Duodenal mucosa (tissue), 2 donors: ENCODE results near the gene ATG9A.
"Not testable (repeated sequence)": the region's sequence is repeated elsewhere in the genome, so short reads cannot be mapped to it uniquely, and the experiment has no call there.

Experiments
- H3K27ac ChIP-seq: one replicate; pipeline ENCODE4 v1.7.0; 2013; ENCODE audit warnings: low read depth, low read length
- H3K27me3 ChIP-seq, 2 donors: one replicate each; pipeline ENCODE4 v1.7.0; 2013; ENCODE audit warnings: low read length in 2 of 2, control low read depth in 1 of 2; ENCODE audit not compliant: insufficient read depth in 2 of 2, control insufficient read depth in 1 of 2
- H3K36me3 ChIP-seq, 2 donors: one replicate each; pipeline ENCODE4 v1.7.0; 2013; ENCODE audit warnings: low read length in 2 of 2, control low read depth in 1 of 2; ENCODE audit not compliant: insufficient read depth in 2 of 2, control insufficient read depth in 1 of 2
- H3K4me1 ChIP-seq, 2 donors: one replicate each; pipeline ENCODE4 v1.7.0; 2013; ENCODE audit warnings: low read length in 2 of 2, control low read depth in 1 of 2; ENCODE audit not compliant: insufficient read depth in 2 of 2, control insufficient read depth in 1 of 2
- H3K4me3 ChIP-seq, 2 donors: one replicate each; pipeline ENCODE4 v1.7.0; 2013; ENCODE audit warnings: low read length in 2 of 2, low read depth in 1 of 2
- H3K9ac ChIP-seq, 2 donors: one replicate each; pipeline ENCODE4 v1.7.0; 2013; ENCODE audit warnings: low read length in 2 of 2, low read depth in 1 of 2
- H3K9me3 ChIP-seq, 2 donors: one replicate each; pipeline ENCODE4 v1.7.0; 2013; ENCODE audit warnings: low read length in 2 of 2, control low read depth in 1 of 2; ENCODE audit not compliant: control insufficient read depth in 1 of 2

ATG9A gene

GRCh38 chr2:219269362-219270054, 40.1 kb upstream of the ATG9A start:
- Histone ChIP-seq H3K4me3 (no peak overlapping the region), H3K27ac (no peak overlapping the region), H3K4me1 (peaks cover 12 to 14% of the 10 kb centered on the region in 2 donors), H3K36me3 (no peaks in the 10 kb centered on the region), H3K27me3 (no peaks in the 10 kb centered on the region), H3K9ac (no peak overlapping the region), H3K9me3 (no peaks in the 10 kb centered on the region)

- no peaks in the 10 kb centered on the region for H3K36me3 ChIP-seq
- H3K27ac ChIP-seq = no peak overlapping the region
- H3K4me1 ChIP-seq = peaks cover 12 to 14% of the 10 kb centered on the region in 2 donors
- H3K4me3 ChIP-seq = no peak overlapping the region
- no peaks in the 10 kb centered on the region for H3K27me3 ChIP-seq
- H3K9ac ChIP-seq = no peak overlapping the region
- no peaks in the 10 kb centered on the region for H3K9me3 ChIP-seq
Observed at GRCh38 chr2:219268294-219268693, 38.9 kb upstream of the ATG9A start.

GRCh38 chr2:219266886-219267285, 37.5 kb upstream of the ATG9A start:
- peaks cover 12 to 14% of the 10 kb centered on the region in 2 donors for H3K4me1 ChIP-seq
- no peak overlapping the region for H3K4me3 ChIP-seq
- no peak overlapping the region for H3K27ac ChIP-seq
- H3K9ac ChIP-seq = no peak overlapping the region
- H3K9me3 ChIP-seq = no peaks in the 10 kb centered on the region
- H3K27me3 ChIP-seq = no peaks in the 10 kb centered on the region
- no peaks in the 10 kb centered on the region for H3K36me3 ChIP-seq

GRCh38 chr2:219266232-219266631, 36.8 kb upstream of the ATG9A start:
- peaks cover 12 to 14% of the 10 kb centered on the region in 2 donors for H3K4me1 ChIP-seq
- no peaks in the 10 kb centered on the region for H3K36me3 ChIP-seq
- H3K9ac ChIP-seq = no peak overlapping the region
- no peaks in the 10 kb centered on the region for H3K27me3 ChIP-seq
- no peak overlapping the region for H3K4me3 ChIP-seq
- no peak overlapping the region for H3K27ac ChIP-seq
- H3K9me3 ChIP-seq = no peaks in the 10 kb centered on the region

- Histone ChIP-seq H3K4me1 (no peaks in the 10 kb centered on the region), H3K36me3 (no peaks in the 10 kb centered on the region), H3K9me3 (no peaks in the 10 kb centered on the region), H3K27ac (no peak overlapping the region), H3K27me3 (no peaks in the 10 kb centered on the region), H3K4me3 (no peak overlapping the region), H3K9ac (no peak overlapping the region)
Observed at GRCh38 chr2:219261024-219261855, 31.8 kb upstream of the ATG9A start.

- H3K36me3 ChIP-seq, H3K4me3 ChIP-seq, H3K9ac ChIP-seq, H3K27ac ChIP-seq, H3K4me1 ChIP-seq, H3K27me3 ChIP-seq, H3K9me3 ChIP-seq: not testable (repeated sequence)
Observed at GRCh38 chr2:219258942-219259341, 29.5 kb upstream of the ATG9A start.

GRCh38 chr2:219254590-219255201, 25.3 kb upstream of the ATG9A start:
- peak overlapping the region; percentile 67 for H3K27ac ChIP-seq

GRCh38 chr2:219253753-219254589, 24.5 kb upstream of the ATG9A start, which contains the start of gene TUBA4A:
Gene TUBA4A (minus strand): TSS chr2:219253918. CDS start chr2:219253858, 60 bp downstream.
- Histone ChIP-seq H3K4me3 (peak within 1 kb of the TSS; percentile 82 to 87), H3K4me1 (peaks cover 38 to 48% of the 10 kb centered on the region in 2 donors), H3K9me3 (no peaks in the 10 kb centered on the region), H3K27me3 (peaks cover 0 to 3% of the 10 kb centered on the region in 2 donors), H3K27ac (peak within 1 kb of the TSS; percentile 70), H3K9ac (peak within 1 kb of the TSS; percentile 74 to 89), H3K36me3 (peaks cover 7 to 15% of the 10 kb centered on the region in 2 donors)

More at GRCh38 chr2:219254590-219255201, 25.3 kb upstream of the ATG9A start:
- H3K36me3 ChIP-seq = peaks cover 7 to 15% of the 10 kb centered on the region in 2 donors
- H3K27me3 ChIP-seq = peaks cover 0 to 3% of the 10 kb centered on the region in 2 donors
- H3K9ac ChIP-seq = peak overlapping the region; percentile 74 to 89
- H3K9me3 ChIP-seq = no peaks in the 10 kb centered on the region
- H3K4me1 ChIP-seq = peaks cover 31 to 41% of the 10 kb centered on the region in 2 donors
- peak overlapping the region; percentile 82 to 87 for H3K4me3 ChIP-seq

GRCh38 chr2:219252900-219253752, 23.7 kb upstream of the ATG9A start, which contains the start of gene TUBA4B:
Gene TUBA4B (plus strand): TSS chr2:219253243. CDS start chr2:219253408, 165 bp downstream.
- peaks cover 47 to 57% of the 10 kb centered on the region in 2 donors for H3K4me1 ChIP-seq

More at GRCh38 chr2:219252900-219253752, 23.7 kb upstream of the ATG9A start, which contains the start of gene TUBA4B:
- Histone ChIP-seq H3K27me3 (peaks cover 0 to 3% of the 10 kb centered on the region in 2 donors), H3K9ac (peak within 1 kb of the TSS; percentile 74 to 89), H3K9me3 (no peaks in the 10 kb centered on the region), H3K27ac (peak within 1 kb of the TSS; percentile 70), H3K36me3 (peaks cover 7 to 17% of the 10 kb centered on the region in 2 donors), H3K4me3 (peak within 1 kb of the TSS; percentile 82 to 87)
